ENCODE data around the gene KAT8.

Gene KAT8

DNA sequence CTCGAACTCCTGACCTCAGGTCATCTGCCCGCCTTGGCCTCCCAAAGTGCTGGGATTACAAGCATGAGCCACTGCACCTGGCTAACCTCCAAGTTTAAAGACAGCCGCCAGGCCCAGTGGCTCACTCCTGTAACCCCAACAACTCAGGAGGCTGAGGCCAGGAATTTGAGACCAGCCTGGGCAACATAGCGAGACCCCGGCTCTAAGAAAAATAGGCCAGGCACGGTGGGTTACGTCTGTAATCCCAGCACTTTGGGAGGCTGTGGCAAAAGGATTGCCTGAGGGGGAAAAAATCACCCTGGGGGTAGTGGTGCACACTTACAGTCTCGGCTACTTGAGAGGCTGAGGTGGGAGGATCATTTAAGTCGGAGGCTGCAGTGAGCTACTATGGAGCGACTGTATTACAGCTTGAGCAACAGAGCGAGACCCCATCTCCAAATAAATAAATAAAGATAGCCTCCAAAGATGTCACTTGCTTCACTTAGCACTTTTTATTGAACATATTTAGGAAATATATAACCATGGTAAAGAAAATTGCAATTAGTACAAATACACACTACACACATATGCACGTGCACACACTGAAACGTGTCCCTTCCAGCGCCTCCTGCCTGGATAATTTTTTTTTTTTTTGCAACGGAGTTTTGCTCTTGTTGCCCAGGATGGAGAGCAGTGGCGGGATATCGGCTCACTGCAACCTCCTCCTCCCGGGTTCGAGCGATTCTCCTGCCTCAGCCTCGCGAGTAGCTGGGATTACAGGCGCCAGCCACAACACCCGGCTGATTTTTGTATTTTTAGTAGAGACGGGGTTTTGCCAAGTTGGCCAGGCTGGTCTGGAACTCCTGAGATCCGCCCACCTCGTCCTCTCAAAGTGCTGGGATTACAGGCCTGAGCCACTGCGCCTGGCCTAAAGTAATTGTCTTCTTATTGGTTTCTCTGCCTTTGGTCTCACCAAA is 10.7 kb upstream of the KAT8 start (continued):
- no peak for TF ChIP-seq GLIS3 (CRISPR knock-in tag; IDR thresholded peaks at IDR 0.05)
- TF ChIP-seq ARNTL (CRISPR knock-in tag; IDR thresholded peaks at IDR 0.05; ENCODE audit: borderline replicate concordance, low read depth), result no peak
- TF ChIP-seq CSDC2 (CRISPR knock-in tag; IDR thresholded peaks at IDR 0.05), result no peak

DNA sequence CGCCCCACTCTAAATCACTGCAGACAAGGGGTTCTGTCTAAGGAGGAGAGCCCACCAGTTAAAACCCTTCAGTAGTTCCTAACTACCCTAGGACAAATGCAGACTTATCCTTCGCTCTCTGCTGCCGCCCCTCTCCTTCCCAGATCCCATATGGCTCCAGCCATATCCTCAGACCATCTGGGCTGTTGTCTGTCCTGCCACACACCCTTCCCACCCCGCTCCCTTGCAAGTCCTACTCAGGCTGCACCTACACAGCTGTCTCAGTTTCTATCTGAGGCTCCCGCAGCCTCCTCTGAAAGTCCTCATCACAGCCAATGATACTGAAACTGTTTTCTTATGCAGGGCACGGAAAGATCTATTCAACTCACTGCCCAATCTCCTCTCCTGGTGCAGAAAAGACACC is 10.0 kb upstream of the KAT8 start:
- no peak for ATAC-seq
- TF ChIP-seq, protein P1, sequence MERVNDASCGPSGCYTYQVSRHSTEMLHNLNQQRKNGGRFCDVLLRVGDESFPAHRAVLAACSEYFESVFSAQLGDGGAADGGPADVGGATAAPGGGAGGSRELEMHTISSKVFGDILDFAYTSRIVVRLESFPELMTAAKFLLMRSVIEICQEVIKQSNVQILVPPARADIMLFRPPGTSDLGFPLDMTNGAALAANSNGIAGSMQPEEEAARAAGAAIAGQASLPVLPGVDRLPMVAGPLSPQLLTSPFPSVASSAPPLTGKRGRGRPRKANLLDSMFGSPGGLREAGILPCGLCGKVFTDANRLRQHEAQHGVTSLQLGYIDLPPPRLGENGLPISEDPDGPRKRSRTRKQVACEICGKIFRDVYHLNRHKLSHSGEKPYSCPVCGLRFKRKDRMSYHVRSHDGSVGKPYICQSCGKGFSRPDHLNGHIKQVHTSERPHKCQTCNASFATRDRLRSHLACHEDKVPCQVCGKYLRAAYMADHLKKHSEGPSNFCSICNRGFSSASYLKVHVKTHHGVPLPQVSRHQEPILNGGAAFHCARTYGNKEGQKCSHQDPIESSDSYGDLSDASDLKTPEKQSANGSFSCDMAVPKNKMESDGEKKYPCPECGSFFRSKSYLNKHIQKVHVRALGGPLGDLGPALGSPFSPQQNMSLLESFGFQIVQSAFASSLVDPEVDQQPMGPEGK (CRISPR knock-in tag; IDR thresholded peaks at IDR 0.05; ENCODE audit: borderline replicate concordance), result no peak
- TF ChIP-seq ISL1 (CRISPR knock-in tag; IDR thresholded peaks at IDR 0.05) (no peak), PPARA (CRISPR knock-in tag; IDR thresholded peaks at IDR 0.05; ENCODE audit: borderline replicate concordance) (no peak), ZNF565 (CRISPR knock-in tag; conservative IDR thresholded peaks at IDR 0.05; ENCODE audit: low read depth) (no peak), ARNTL (CRISPR knock-in tag; IDR thresholded peaks at IDR 0.05; ENCODE audit: borderline replicate concordance, low read depth) (no peak), ZFP3 (CRISPR knock-in tag; IDR thresholded peaks at IDR 0.05) (no peak)

DNA sequence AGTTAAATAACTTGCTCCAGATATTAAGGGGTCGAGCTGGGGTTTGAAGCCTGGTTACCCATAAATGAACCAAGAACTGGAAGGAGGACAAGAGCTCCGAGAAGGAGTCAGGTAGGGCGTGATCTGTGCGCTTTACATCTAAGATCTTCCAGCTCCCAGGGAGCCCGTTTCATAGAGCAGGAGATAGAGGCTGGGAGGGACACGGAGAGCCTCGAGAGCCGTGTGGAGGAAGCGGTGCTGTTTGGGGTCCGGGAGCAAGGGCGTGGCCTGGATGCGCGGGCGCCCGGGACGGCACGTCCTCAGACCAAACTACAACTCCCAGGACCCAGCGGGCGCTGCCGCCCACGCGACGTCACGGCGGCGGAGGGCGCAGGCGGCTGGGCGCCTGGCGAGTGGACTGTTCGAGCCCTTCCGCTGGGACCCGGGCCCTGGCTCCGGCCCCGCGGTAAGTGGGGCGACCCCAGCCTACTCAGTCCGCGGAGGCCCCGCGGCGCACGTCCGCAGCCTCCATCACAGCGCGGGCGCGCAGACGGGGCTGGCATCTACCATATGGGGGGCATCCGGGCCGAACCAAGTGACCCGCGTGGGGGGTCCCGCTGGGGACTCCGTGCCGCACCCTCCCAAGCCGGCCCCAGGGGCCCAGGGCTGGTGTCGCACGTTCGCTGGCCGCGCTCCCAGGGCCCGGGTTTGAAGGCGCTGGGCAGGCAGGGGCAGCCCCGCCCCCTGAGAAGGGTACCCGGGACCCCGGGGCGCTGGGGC is 9.2 kb upstream of the KAT8 start, which contains the start of gene BCKDK:
Gene BCKDK (plus strand): TSS at position 352 of the 759 bp plus-strand sequence. CDS start 838 bp downstream, outside the sequence.
- peak; percentile 98 for ATAC-seq
- TF ChIP-seq ZFP3 (CRISPR knock-in tag; IDR thresholded peaks at IDR 0.05), result no peak
- TF ChIP-seq RARB (CRISPR knock-in tag; IDR thresholded peaks at IDR 0.05), result no peak
- no peak for TF ChIP-seq TCF4 (CRISPR knock-in tag; IDR thresholded peaks at IDR 0.05; ENCODE audit: borderline replicate concordance)
- TF ChIP-seq ZFP30 (CRISPR knock-in tag; IDR thresholded peaks at IDR 0.05), result no peak
- no peak for TF ChIP-seq SNAI2 (CRISPR knock-in tag; IDR thresholded peaks at IDR 0.05)
- TF ChIP-seq, protein P2, sequence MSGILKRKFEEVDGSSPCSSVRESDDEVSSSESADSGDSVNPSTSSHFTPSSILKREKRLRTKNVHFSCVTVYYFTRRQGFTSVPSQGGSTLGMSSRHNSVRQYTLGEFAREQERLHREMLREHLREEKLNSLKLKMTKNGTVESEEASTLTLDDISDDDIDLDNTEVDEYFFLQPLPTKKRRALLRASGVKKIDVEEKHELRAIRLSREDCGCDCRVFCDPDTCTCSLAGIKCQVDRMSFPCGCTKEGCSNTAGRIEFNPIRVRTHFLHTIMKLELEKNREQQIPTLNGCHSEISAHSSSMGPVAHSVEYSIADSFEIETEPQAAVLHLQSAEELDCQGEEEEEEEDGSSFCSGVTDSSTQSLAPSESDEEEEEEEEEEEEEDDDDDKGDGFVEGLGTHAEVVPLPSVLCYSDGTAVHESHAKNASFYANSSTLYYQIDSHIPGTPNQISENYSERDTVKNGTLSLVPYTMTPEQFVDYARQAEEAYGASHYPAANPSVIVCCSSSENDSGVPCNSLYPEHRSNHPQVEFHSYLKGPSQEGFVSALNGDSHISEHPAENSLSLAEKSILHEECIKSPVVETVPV (CRISPR knock-in tag; IDR thresholded peaks at IDR 0.05), result no peak
- TF ChIP-seq ISL1 (CRISPR knock-in tag; IDR thresholded peaks at IDR 0.05), result no peak
- no peak for TF ChIP-seq GLIS3 (CRISPR knock-in tag; IDR thresholded peaks at IDR 0.05)
- TF ChIP-seq, protein P3, sequence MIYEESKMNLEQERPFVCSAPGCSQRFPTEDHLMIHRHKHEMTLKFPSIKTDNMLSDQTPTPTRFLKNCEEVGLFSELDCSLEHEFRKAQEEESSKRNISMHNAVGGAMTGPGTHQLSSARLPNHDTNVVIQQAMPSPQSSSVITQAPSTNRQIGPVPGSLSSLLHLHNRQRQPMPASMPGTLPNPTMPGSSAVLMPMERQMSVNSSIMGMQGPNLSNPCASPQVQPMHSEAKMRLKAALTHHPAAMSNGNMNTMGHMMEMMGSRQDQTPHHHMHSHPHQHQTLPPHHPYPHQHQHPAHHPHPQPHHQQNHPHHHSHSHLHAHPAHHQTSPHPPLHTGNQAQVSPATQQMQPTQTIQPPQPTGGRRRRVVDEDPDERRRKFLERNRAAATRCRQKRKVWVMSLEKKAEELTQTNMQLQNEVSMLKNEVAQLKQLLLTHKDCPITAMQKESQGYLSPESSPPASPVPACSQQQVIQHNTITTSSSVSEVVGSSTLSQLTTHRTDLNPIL (CRISPR knock-in tag; IDR thresholded peaks at IDR 0.05; ENCODE audit: low read depth), result no peak
- TF ChIP-seq TOX (CRISPR knock-in tag; IDR thresholded peaks at IDR 0.05; ENCODE audit: borderline replicate concordance), result no peak
- no peak for TF ChIP-seq PPARA (CRISPR knock-in tag; IDR thresholded peaks at IDR 0.05; ENCODE audit: borderline replicate concordance)
- no peak for TF ChIP-seq OSR1 (CRISPR knock-in tag; IDR thresholded peaks at IDR 0.05)

DNA sequence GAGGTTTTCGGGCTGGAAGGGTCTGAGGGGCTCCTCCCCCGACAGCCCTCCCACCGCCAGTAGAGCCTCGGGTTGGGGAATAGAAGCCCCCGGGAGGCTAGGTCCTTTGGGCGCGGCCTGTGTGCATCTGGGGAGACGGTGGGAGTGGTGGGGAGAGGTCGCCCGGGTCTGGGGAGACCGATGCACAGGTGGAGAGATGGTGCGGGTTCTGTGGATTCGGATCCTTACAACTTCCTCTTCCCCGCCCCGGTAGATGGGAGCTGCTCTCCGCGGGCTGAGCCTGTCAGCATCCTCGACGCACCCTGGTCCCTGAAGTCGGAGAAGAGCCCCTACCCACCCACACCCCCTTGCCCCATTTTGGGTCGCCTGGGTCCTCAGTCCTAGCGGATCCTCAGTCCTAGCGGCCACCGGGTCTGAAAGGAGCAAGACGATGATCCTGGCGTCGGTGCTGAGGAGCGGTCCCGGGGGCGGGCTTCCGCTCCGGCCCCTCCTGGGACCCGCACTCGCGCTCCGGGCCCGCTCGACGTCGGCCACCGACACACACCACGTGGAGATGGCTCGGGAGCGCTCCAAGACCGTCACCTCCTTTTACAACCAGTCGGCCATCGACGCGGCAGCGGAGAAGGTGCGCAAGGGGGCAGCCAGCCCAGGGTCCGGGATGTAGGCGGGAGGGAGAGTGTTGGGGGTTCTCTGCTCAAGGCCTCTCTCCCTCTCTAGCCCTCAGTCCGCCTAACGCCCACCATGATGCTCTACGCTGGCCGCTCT is 8.5 kb upstream of the KAT8 start:
- ATAC-seq, result peak; percentile 15
- TF ChIP-seq ESRRG (CRISPR knock-in tag; IDR thresholded peaks at IDR 0.05), result no peak
- TF ChIP-seq, protein P1 (CRISPR knock-in tag; IDR thresholded peaks at IDR 0.05; ENCODE audit: borderline replicate concordance), result no peak
- TF ChIP-seq TOX (CRISPR knock-in tag; IDR thresholded peaks at IDR 0.05; ENCODE audit: borderline replicate concordance), result no peak
- no peak for TF ChIP-seq TCF4 (CRISPR knock-in tag; IDR thresholded peaks at IDR 0.05; ENCODE audit: borderline replicate concordance)
- TF ChIP-seq, protein P4, sequence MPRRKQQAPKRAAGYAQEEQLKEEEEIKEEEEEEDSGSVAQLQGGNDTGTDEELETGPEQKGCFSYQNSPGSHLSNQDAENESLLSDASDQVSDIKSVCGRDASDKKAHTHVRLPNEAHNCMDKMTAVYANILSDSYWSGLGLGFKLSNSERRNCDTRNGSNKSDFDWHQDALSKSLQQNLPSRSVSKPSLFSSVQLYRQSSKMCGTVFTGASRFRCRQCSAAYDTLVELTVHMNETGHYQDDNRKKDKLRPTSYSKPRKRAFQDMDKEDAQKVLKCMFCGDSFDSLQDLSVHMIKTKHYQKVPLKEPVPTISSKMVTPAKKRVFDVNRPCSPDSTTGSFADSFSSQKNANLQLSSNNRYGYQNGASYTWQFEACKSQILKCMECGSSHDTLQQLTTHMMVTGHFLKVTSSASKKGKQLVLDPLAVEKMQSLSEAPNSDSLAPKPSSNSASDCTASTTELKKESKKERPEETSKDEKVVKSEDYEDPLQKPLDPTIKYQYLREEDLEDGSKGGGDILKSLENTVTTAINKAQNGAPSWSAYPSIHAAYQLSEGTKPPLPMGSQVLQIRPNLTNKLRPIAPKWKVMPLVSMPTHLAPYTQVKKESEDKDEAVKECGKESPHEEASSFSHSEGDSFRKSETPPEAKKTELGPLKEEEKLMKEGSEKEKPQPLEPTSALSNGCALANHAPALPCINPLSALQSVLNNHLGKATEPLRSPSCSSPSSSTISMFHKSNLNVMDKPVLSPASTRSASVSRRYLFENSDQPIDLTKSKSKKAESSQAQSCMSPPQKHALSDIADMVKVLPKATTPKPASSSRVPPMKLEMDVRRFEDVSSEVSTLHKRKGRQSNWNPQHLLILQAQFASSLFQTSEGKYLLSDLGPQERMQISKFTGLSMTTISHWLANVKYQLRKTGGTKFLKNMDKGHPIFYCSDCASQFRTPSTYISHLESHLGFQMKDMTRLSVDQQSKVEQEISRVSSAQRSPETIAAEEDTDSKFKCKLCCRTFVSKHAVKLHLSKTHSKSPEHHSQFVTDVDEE (CRISPR knock-in tag; IDR thresholded peaks at IDR 0.05), result no peak
- TF ChIP-seq OSR1 (CRISPR knock-in tag; IDR thresholded peaks at IDR 0.05), result no peak
- TF ChIP-seq SNAI2 (CRISPR knock-in tag; IDR thresholded peaks at IDR 0.05), result no peak
- no peak for TF ChIP-seq ZNF8 (CRISPR knock-in tag; IDR thresholded peaks at IDR 0.05)
- no peak for TF ChIP-seq ZC3H10 (CRISPR knock-in tag; IDR thresholded peaks at IDR 0.05)
- TF ChIP-seq ZFP3 (CRISPR knock-in tag; IDR thresholded peaks at IDR 0.05), result no peak
- TF ChIP-seq ISL1 (CRISPR knock-in tag; IDR thresholded peaks at IDR 0.05), result no peak
- no peak for TF ChIP-seq RARB (CRISPR knock-in tag; IDR thresholded peaks at IDR 0.05)
- TF ChIP-seq, protein P3 (CRISPR knock-in tag; IDR thresholded peaks at IDR 0.05; ENCODE audit: low read depth), result no peak
- no peak for TF ChIP-seq CSDC2 (CRISPR knock-in tag; IDR thresholded peaks at IDR 0.05)
- TF ChIP-seq ZFP30 (CRISPR knock-in tag; IDR thresholded peaks at IDR 0.05), result no peak
